HEK293 (cell line): ENCODE data around the gene PLEKHB2.
"Not testable (repeated sequence)": the region's sequence is repeated elsewhere in the genome, so short reads cannot be mapped to it uniquely, and the experiment has no call there.

Experiments
- CTCF ChIA-PET: fragments of 350-600 bp; formaldehyde crosslinking; extraction: SDS; loops from one replicate; lab custom pipeline; 2021; ENCODE audit warnings: antibody characterized with exemption; lab: Yijun Ruan, JAX
- POLR2A ChIA-PET: fragments of 300-600 bp; formaldehyde crosslinking; extraction: SDS; loops from one replicate; lab custom pipeline; 2020; ENCODE audit warnings: antibody characterized with exemption, inconsistent platforms; lab: Yijun Ruan, JAX
- H3K27ac ChIP-seq: fragments of 200-500 bp; sonication (Bioruptor generic); 2 replicates; pipeline ENCODE4 v1.5.1; 2014; ENCODE audit warnings: low read depth, low read length, control low read depth, inconsistent platforms; ENCODE audit errors: extremely low read depth
- H3K36me3 ChIP-seq, 2 experiments: fragments of 200-500 bp in 1 of 2; sonication (Bioruptor generic) in 1 of 2; 1 replicate in 1 of 2; 2 replicates in 1 of 2; pipeline ENCODE4 v1.5.1; 2014 to 2017; ENCODE audit warnings: inconsistent platforms in 2 of 2, low read length in 2 of 2; ENCODE audit not compliant: control insufficient read depth in 2 of 2, insufficient read depth in 1 of 2
- H3K4me1 ChIP-seq: fragments of 200-500 bp; sonication (Bioruptor generic); 2 replicates; pipeline ENCODE4 v1.5.1; 2014; ENCODE audit warnings: mild to moderate bottlenecking, low read length, inconsistent platforms; ENCODE audit not compliant: control insufficient read depth, insufficient read depth
- H3K4me3 ChIP-seq: 2 replicates; pipeline ENCODE4 v1.5.1; 2011; ENCODE audit warnings: low read depth, mild to moderate bottlenecking, control low read depth, low read length, moderate library complexity
- H3K9me3 ChIP-seq: fragments of 200-500 bp; sonication (Bioruptor generic); 2 replicates; pipeline ENCODE4 v1.5.1; 2014; ENCODE audit warnings: low read depth, low read length, inconsistent platforms; ENCODE audit not compliant: control insufficient read depth, insufficient read depth
- ZBTB8A ChIP-seq: fragments of 450-650 bp; formaldehyde crosslinking; IDR thresholded peaks from 2 replicates; pipeline ENCODE4 v1.5.1; 2016; ENCODE audit warnings: missing biosample characterization, missing genetic modification characterization
- ZNF140 ChIP-seq: fragments of 450-650 bp; formaldehyde crosslinking; IDR thresholded peaks from 2 replicates; pipeline ENCODE4 v1.5.1; 2016; ENCODE audit warnings: missing biosample characterization, missing genetic modification characterization
- ZNF394 ChIP-seq: fragments of 450-650 bp; formaldehyde crosslinking; IDR thresholded peaks from 2 replicates; pipeline ENCODE4 v1.5.1; 2016; ENCODE audit warnings: missing biosample characterization, missing genetic modification characterization, mild to moderate bottlenecking, moderate library complexity, borderline replicate concordance
- ZNF426 ChIP-seq: fragments of 450-650 bp; formaldehyde crosslinking; IDR thresholded peaks from 2 replicates; pipeline ENCODE4 v1.5.1; 2017; ENCODE audit warnings: missing biosample characterization, missing genetic modification characterization, mild to moderate bottlenecking, inconsistent platforms, moderate library complexity
- ZNF433 ChIP-seq: fragments of 450-650 bp; formaldehyde crosslinking; IDR thresholded peaks from 2 replicates; pipeline ENCODE4 v1.5.1; 2016; ENCODE audit warnings: missing biosample characterization, missing genetic modification characterization, low read depth
- ZNF510 ChIP-seq: fragments of 450-650 bp; formaldehyde crosslinking; IDR thresholded peaks from 2 replicates; pipeline ENCODE4 v1.5.1; 2018; ENCODE audit warnings: mild to moderate bottlenecking, missing genetic modification characterization, missing biosample characterization; ENCODE audit not compliant: insufficient replicate concordance
- ZNF518A ChIP-seq: fragments of 450-650 bp; formaldehyde crosslinking; conservative IDR thresholded peaks from 2 replicates; pipeline ENCODE4 v1.5.1; 2016; ENCODE audit warnings: low read depth, missing biosample characterization, missing genetic modification characterization
- ZNF555 ChIP-seq: fragments of 450-650 bp; formaldehyde crosslinking; conservative IDR thresholded peaks from 2 replicates; pipeline ENCODE4 v1.5.1; 2017; ENCODE audit warnings: missing biosample characterization, mild to moderate bottlenecking, missing genetic modification characterization, inconsistent platforms
- ZNF623 ChIP-seq: fragments of 450-650 bp; formaldehyde crosslinking; IDR thresholded peaks from 2 replicates; pipeline ENCODE4 v1.5.1; 2016; ENCODE audit warnings: missing biosample characterization, missing genetic modification characterization
- ZNF629 ChIP-seq: fragments of 450-650 bp; formaldehyde crosslinking; IDR thresholded peaks from 2 replicates; pipeline ENCODE4 v1.5.1; 2017; ENCODE audit warnings: missing biosample characterization, missing genetic modification characterization
- ZNF654 ChIP-seq: fragments of 450-650 bp; formaldehyde crosslinking; IDR thresholded peaks from 2 replicates; pipeline ENCODE4 v1.5.1; 2016; ENCODE audit warnings: low read depth, missing biosample characterization, missing genetic modification characterization
- ZNF664 ChIP-seq: fragments of 450-650 bp; formaldehyde crosslinking; IDR thresholded peaks from 2 replicates; pipeline ENCODE4 v1.5.1; 2016; ENCODE audit warnings: missing biosample characterization, missing genetic modification characterization
- TF ChIP-seq, protein P1 (sequence below): fragments of 450-650 bp; formaldehyde crosslinking; conservative IDR thresholded peaks from 2 replicates; pipeline ENCODE4 v1.5.1; 2016; ENCODE audit warnings: low read depth, missing biosample characterization, missing genetic modification characterization

PLEKHB2 gene

GRCh38 chr2:131148426-131148825 lies 43.3 kb downstream of the PLEKHB2 start:
- Histone ChIP-seq H3K27ac (no peak overlapping the region), H3K4me3 (no peak overlapping the region), H3K9me3 (no peaks in the 10 kb centered on the region), H3K36me3 (peaks cover 7 to 71% of the 10 kb centered on the region in 2 experiments; a peak in 2 of 3 replicates), H3K4me1 (no peaks in the 10 kb centered on the region)
- ChIA-PET POLR2A (no interaction called here), CTCF (interaction anchor here (0.7 to 0.8 kb wide), 2 partner anchors 70 to 89 kb away, joined by 3 read pairs; no protein-coding TSS in a partner anchor)
- TF ChIP-seq ZNF654 (tag by site-specific recombination) = 0 out of 2 replicates have a peak, but pooled peaks have one; percentile 28
- no peak for TF ChIP-seq ZNF664 (tag by site-specific recombination)

GRCh38 chr2:131150109-131150508 lies 45.0 kb downstream of the PLEKHB2 start:
- CTCF ChIA-PET, POLR2A ChIA-PET: not testable (repeated sequence)

More at GRCh38 chr2:131150109-131150508, 45.0 kb downstream of the PLEKHB2 start:
- not testable (repeated sequence) for H3K9me3 ChIP-seq, H3K4me1 ChIP-seq, H3K27ac ChIP-seq, H3K4me3 ChIP-seq
- peaks cover 7 to 54% of the 10 kb centered on the region in 2 experiments; a peak in 2 of 3 replicates for H3K36me3 ChIP-seq
- TF ChIP-seq ZNF140 (peak; percentile 70; the same call in 1 of the 2 replicates), ZNF629 (tag by site-specific recombination) (0 out of 2 replicates have a peak, but pooled peaks have one; percentile 23), ZNF426 (peak; percentile 73), ZNF394 (tag by site-specific recombination) (peak; percentile 88), ZNF510 (tag by site-specific recombination) (peak; percentile 32), ZNF623 (peak; percentile 50), ZNF654 (tag by site-specific recombination) (peak; percentile 29), ZNF664 (tag by site-specific recombination) (0 out of 2 replicates have a peak, but pooled peaks have one; percentile 26), ZBTB8A (tag by site-specific recombination) (peak; percentile 40; the same call in 1 of the 2 replicates), ZNF555 (peak; percentile 56), ZNF433 (peak; percentile 45; the same call in 1 of the 2 replicates), ZNF518A (tag by site-specific recombination) (peak; percentile 74)
- TF ChIP-seq, protein P1, sequence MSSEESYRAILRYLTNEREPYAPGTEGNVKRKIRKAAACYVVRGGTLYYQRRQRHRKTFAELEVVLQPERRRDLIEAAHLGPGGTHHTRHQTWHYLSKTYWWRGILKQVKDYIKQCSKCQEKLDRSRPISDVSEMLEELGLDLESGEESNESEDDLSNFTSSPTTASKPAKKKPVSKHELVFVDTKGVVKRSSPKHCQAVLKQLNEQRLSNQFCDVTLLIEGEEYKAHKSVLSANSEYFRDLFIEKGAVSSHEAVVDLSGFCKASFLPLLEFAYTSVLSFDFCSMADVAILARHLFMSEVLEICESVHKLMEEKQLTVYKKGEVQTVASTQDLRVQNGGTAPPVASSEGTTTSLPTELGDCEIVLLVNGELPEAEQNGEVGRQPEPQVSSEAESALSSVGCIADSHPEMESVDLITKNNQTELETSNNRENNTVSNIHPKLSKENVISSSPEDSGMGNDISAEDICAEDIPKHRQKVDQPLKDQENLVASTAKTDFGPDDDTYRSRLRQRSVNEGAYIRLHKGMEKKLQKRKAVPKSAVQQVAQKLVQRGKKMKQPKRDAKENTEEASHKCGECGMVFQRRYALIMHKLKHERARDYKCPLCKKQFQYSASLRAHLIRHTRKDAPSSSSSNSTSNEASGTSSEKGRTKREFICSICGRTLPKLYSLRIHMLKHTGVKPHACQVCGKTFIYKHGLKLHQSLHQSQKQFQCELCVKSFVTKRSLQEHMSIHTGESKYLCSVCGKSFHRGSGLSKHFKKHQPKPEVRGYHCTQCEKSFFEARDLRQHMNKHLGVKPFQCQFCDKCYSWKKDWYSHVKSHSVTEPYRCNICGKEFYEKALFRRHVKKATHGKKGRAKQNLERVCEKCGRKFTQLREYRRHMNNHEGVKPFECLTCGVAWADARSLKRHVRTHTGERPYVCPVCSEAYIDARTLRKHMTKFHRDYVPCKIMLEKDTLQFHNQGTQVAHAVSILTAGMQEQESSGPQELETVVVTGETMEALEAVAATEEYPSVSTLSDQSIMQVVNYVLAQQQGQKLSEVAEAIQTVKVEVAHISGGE (tag by site-specific recombination) = peak; percentile 65
